CD14-positive monocyte (primary cell): ENCODE results near the gene EPHA4. TPM values are rescaled to one million over a fixed set of nuclear protein-coding genes. Genes with fewer than 3 reads are reported as not detected.

Experiments used
- DNase-seq, 3 donors: peaks; one replicate each; pipeline ENCODE4 v3.0.0-alpha.2; 2011 to 2022
- H2AFZ ChIP-seq: 2 replicates; pipeline ENCODE4 v1.6.0; 2012; ENCODE audit warnings: mild to moderate bottlenecking, low read depth, low read length, inconsistent platforms; ENCODE audit not compliant: insufficient read depth, poor library complexity, severe bottlenecking
- H3K27ac ChIP-seq, 2 donors: 1 replicate in 1 of 2; 2 replicates in 1 of 2; pipeline ENCODE4 v1.5.1; 2012 to 2013; ENCODE audit warnings: low read length in 2 of 2, control low read depth in 1 of 2, inconsistent platforms in 1 of 2, low read depth in 1 of 2, mild to moderate bottlenecking in 1 of 2
- H3K27me3 ChIP-seq, 2 donors: one replicate each; pipeline versions ENCODE4 v1.6.0 to v1.6.1; 2011 to 2013; ENCODE audit warnings: low read length in 2 of 2; ENCODE audit not compliant: control insufficient read depth in 2 of 2, insufficient read depth in 2 of 2
- H3K36me3 ChIP-seq, 2 donors: replicated peaks in 1 of 2; 1 replicate in 1 of 2; 2 replicates in 1 of 2; pipeline versions ENCODE4 v1.5.1 to v1.6.1; 2012 to 2013; ENCODE audit warnings: low read length in 2 of 2, control low read depth in 1 of 2, inconsistent platforms in 1 of 2, mild to moderate bottlenecking in 1 of 2; ENCODE audit not compliant: insufficient read depth in 2 of 2, control insufficient read depth in 1 of 2
- H3K4me1 ChIP-seq, 2 donors: 1 replicate in 1 of 2; 2 replicates in 1 of 2; pipeline versions ENCODE4 v1.5.1 to v1.6.1; 2012 to 2013; ENCODE audit warnings: low read length in 2 of 2, control low read depth in 1 of 2, inconsistent platforms in 1 of 2, mild to moderate bottlenecking in 1 of 2, moderate library complexity in 1 of 2; ENCODE audit not compliant: insufficient read depth in 2 of 2, control insufficient read depth in 1 of 2
- H3K4me2 ChIP-seq: replicated peaks from 2 replicates; pipeline ENCODE3; 2012; ENCODE audit warnings: low read length, moderate library complexity, mild to moderate bottlenecking; ENCODE audit not compliant: poor library complexity, severe bottlenecking; ENCODE audit errors: extremely low read depth
- H3K4me3 ChIP-seq, 3 experiments: fragments of 200-600 bp in 1 of 3; sonication (generic) in 1 of 3; replicated peaks in 1 of 3; 1 replicate in 2 of 3; 2 replicates in 1 of 3; pipeline ENCODE4 v1.5.1; 2011 to 2013; ENCODE audit warnings: low read length in 3 of 3, mild to moderate bottlenecking in 3 of 3, control low read depth in 2 of 3, low read depth in 2 of 3, inconsistent platforms in 1 of 3, moderate library complexity in 1 of 3
- H3K79me2 ChIP-seq: 2 replicates; pipeline ENCODE4 v1.6.0; 2012; ENCODE audit warnings: mild to moderate bottlenecking, control low read depth, inconsistent platforms, low read length, moderate library complexity; ENCODE audit not compliant: insufficient read depth
- H3K9ac ChIP-seq: 2 replicates; pipeline ENCODE4 v1.6.0; 2017; ENCODE audit warnings: low read length, mild to moderate bottlenecking; ENCODE audit not compliant: insufficient read depth, poor library complexity, severe bottlenecking
- H3K9me3 ChIP-seq, 2 donors: replicated peaks in 1 of 2; 1 replicate in 1 of 2; 2 replicates in 1 of 2; pipeline versions ENCODE4 v1.5.1 to v1.6.1; 2012 to 2013; ENCODE audit warnings: low read length in 2 of 2, control low read depth in 1 of 2; ENCODE audit not compliant: control insufficient read depth in 1 of 2, insufficient read depth in 1 of 2
- H4K20me1 ChIP-seq: 2 replicates; pipeline ENCODE4 v1.6.0; 2012; ENCODE audit warnings: mild to moderate bottlenecking, low read length, control low read depth, moderate library complexity; ENCODE audit not compliant: insufficient read depth
- H3K27ac Mint-ChIP-seq, 7 donors: one replicate each; pipeline ENCODE4 v1.8.0; 2020; ENCODE audit warnings: mild to moderate bottlenecking in 7 of 7, mixed read lengths in 7 of 7, moderate library complexity in 6 of 7, inconsistent platforms in 2 of 7
- H3K27me3 Mint-ChIP-seq, 3 donors: one replicate each; pipeline ENCODE4 v1.8.0; 2021 to 2022; ENCODE audit warnings: low read depth in 3 of 3, mild to moderate bottlenecking in 3 of 3, mixed read lengths in 3 of 3, moderate library complexity in 3 of 3, inconsistent platforms in 1 of 3
- H3K36me3 Mint-ChIP-seq, 2 donors: one replicate each; pipeline ENCODE4 v1.8.0; 2020; ENCODE audit warnings: mixed read lengths in 2 of 2, inconsistent platforms in 1 of 2, mild to moderate bottlenecking in 1 of 2
- H3K4me1 Mint-ChIP-seq: one replicate; pipeline ENCODE4 v1.8.0; 2020; ENCODE audit warnings: mild to moderate bottlenecking, mixed read lengths
- H3K4me3 Mint-ChIP-seq, 2 donors: one replicate each; pipeline ENCODE4 v1.8.0; 2020; ENCODE audit warnings: mild to moderate bottlenecking in 2 of 2, mixed read lengths in 2 of 2, moderate library complexity in 1 of 2
- H3K9me3 Mint-ChIP-seq, 7 donors: one replicate each; pipeline ENCODE4 v1.8.0; 2020 to 2022; ENCODE audit warnings: mixed read lengths in 7 of 7, mild to moderate bottlenecking in 6 of 7, moderate library complexity in 6 of 7, inconsistent platforms in 2 of 7
- CTCF ChIP-seq: fragments of 200-600 bp; IDR thresholded peaks from one replicate; pipeline ENCODE4 v1.8.0; 2022; ENCODE audit warnings: antibody characterized with exemption, mild to moderate bottlenecking
- WGBS: methylation state at CpG from one replicate; pipeline ENCODE4 v1.1.5; 2013; ENCODE audit warnings: missing lambda C conversion rate; ENCODE audit not compliant: insufficient coverage; 5-methylcytosine and 5-hydroxymethylcytosine counted together
- intact Hi-C, 2 donors: fragments of 100-400 bp; cut with micrococcal nuclease; formaldehyde crosslinking; loops; one replicate each; pipeline versions ENCODE4 v1.15.0 to v1.15.1; 2023
- polyA plus RNA-seq, 3 donors: library from polyadenylated mRNA; depleted of rRNA in 1 of 3; unstranded in 2 of 3; stranded (reverse) in 1 of 3; fragments of 300-500 nt in 2 of 3; fragments of >200 nt in 1 of 3; fragmentation: Illumina TruSeq in 2 of 3; gene quantifications; 1 replicate in 2 of 3; 2 replicates in 1 of 3; pipeline ENCODE4 v1.2.3, GENCODE V29; 2012 to 2021

Gene EPHA4
- polyA plus RNA-seq, 3 donors: 0.15 to 0.31 TPM; not detected in 1

- intact Hi-C loops: no loop called here
- peaks cover 56 to 69% (median 57%) of the 10 kb centered on the region in 3 donors for H3K27me3 Mint-ChIP-seq
- no peak overlapping the region for H3K27ac Mint-ChIP-seq
These were observed 4.3 kb downstream of the EPHA4 start for GRCh38 chr2:221567809-221568208.

GRCh38 chr2:221567231-221567760 is 4.8 kb downstream of the EPHA4 start:
- Mint-ChIP-seq H3K4me3 (no peak overlapping the region), H3K27ac (no peak overlapping the region), H3K4me1 (peaks cover 19% of the 10 kb centered on the region), H3K9me3 (peaks cover 0 to 21% (median 16%) of the 10 kb centered on the region in 7 donors), H3K36me3 (peaks cover 10 to 16% of the 10 kb centered on the region in 2 donors), H3K27me3 (peaks cover 52 to 63% (median 52%) of the 10 kb centered on the region in 3 donors)
- Histone ChIP-seq H3K36me3 (no peaks in the 10 kb centered on the region), H3K27ac (no peak overlapping the region), H3K27me3 (peaks cover 47 to 57% of the 10 kb centered on the region in 2 donors), H3K79me2 (no peaks in the 10 kb centered on the region), H3K9me3 (peaks cover 0 to 29% of the 10 kb centered on the region in 2 donors), H4K20me1 (no peaks in the 10 kb centered on the region), H3K4me1 (peaks cover 14 to 18% of the 10 kb centered on the region in 2 donors), H3K4me2 (no peak overlapping the region), H2AFZ (no peak overlapping the region), H3K9ac (no peak overlapping the region), H3K4me3 (no peak overlapping the region)
- 80% methylated on average over 1 of the region's 3 CpGs for WGBS
- intact Hi-C loops: no loop called here
- DNase-seq: no peak
- no peak for TF ChIP-seq CTCF

More at GRCh38 chr2:221567809-221568208, 4.3 kb downstream of the EPHA4 start:
- Histone ChIP-seq H3K4me2 (no peak overlapping the region), H3K4me1 (peaks cover 19 to 23% of the 10 kb centered on the region in 2 donors), H3K79me2 (no peaks in the 10 kb centered on the region), H3K36me3 (no peaks in the 10 kb centered on the region), H3K27ac (no peak overlapping the region), H3K9ac (no peak overlapping the region), H3K4me3 (no peak overlapping the region), H3K27me3 (peaks cover 52 to 62% of the 10 kb centered on the region in 2 donors), H4K20me1 (no peaks in the 10 kb centered on the region), H3K9me3 (peaks cover 0 to 29% of the 10 kb centered on the region in 2 donors), H2AFZ (no peak overlapping the region)
- peaks cover 0 to 23% (median 19%) of the 10 kb centered on the region in 7 donors for H3K9me3 Mint-ChIP-seq
- H3K36me3 Mint-ChIP-seq: peaks cover 10 to 19% of the 10 kb centered on the region in 2 donors
- WGBS: no CpG with 5 or more reads among the region's 1 CpG
- DNase-seq: no peak
- peak overlapping the region in 1 of 2 donors; percentile 65 for H3K4me3 Mint-ChIP-seq
- H3K4me1 Mint-ChIP-seq: peaks cover 23% of the 10 kb centered on the region
- no peak for TF ChIP-seq CTCF
